HG03521 (cell line): ENCODE data around the gene ACSS2.

Experiments used
- ATAC-seq: cut with Tn5 transposase; IDR thresholded peaks from one replicate; pipeline ENCODE4 v1.9.1; 2021; ENCODE audit warnings: mild to moderate bottlenecking, moderate library complexity; ENCODE audit not compliant: unreplicated experiment

Gene ACSS2

GRCh38 chr20:34915131-34915530, 38.7 kb downstream of the ACSS2 start:
- ATAC-seq, result no peak

GRCh38 chr20:34915749-34916455, 39.5 kb downstream of the ACSS2 start:
- no peak for ATAC-seq

- ATAC-seq, result no peak
These were observed 40.5 kb downstream of the ACSS2 start for GRCh38 chr20:34916774-34917354.

- no peak for ATAC-seq
These were observed 43.6 kb downstream of the ACSS2 start for GRCh38 chr20:34920055-34920454.

GRCh38 chr20:34921436-34921835, 45.0 kb downstream of the ACSS2 start:
- ATAC-seq, result no peak

- ATAC-seq, result no peak
These were observed 46.4 kb downstream of the ACSS2 start for GRCh38 chr20:34922654-34923381.

- no peak for ATAC-seq
These were observed 47.0 kb downstream of the ACSS2 start for GRCh38 chr20:34923414-34923813.

- ATAC-seq, result no peak
These were observed 48.9 kb downstream of the ACSS2 start for GRCh38 chr20:34925341-34925740.

GRCh38 chr20:34925981-34926380, 49.6 kb downstream of the ACSS2 start:
- no peak for ATAC-seq

- no peak for ATAC-seq
These were observed 50.2 kb downstream of the ACSS2 start for GRCh38 chr20:34926581-34926980.

- no peak for ATAC-seq
These were observed 51.3 kb downstream of the ACSS2 start for GRCh38 chr20:34927736-34928135.

GRCh38 chr20:34928411-34928810, 52.0 kb downstream of the ACSS2 start:
- ATAC-seq, result no peak

GRCh38 chr20:34931771-34932170, 55.4 kb downstream of the ACSS2 start:
- ATAC-seq, result no peak

GRCh38 chr20:34938466-34939163, 62.2 kb downstream of the ACSS2 start:
- ATAC-seq, result no peak

- ATAC-seq, result no peak
These were observed 63.7 kb downstream of the ACSS2 start for GRCh38 chr20:34940081-34940481.

- no peak for ATAC-seq
These were observed 64.8 kb downstream of the ACSS2 start for GRCh38 chr20:34941226-34941625.

- ATAC-seq, result no peak
These were observed 65.9 kb downstream of the ACSS2 start for GRCh38 chr20:34942301-34942700.

- ATAC-seq, result no peak
These were observed 67.6 kb downstream of the ACSS2 start for GRCh38 chr20:34943808-34944567.

GRCh38 chr20:34945315-34946077, 69.1 kb downstream of the ACSS2 start:
- ATAC-seq, result no peak

GRCh38 chr20:34946661-34947060, 70.2 kb downstream of the ACSS2 start:
- ATAC-seq, result no peak
